GM19240 (cell line): ENCODE measurements around the gene CSNK1D.

ENCODE experiments used
- DNase-seq: peaks from one replicate; pipeline ENCODE4 v3.0.0; 2011; ENCODE audit warnings: low spot score; ENCODE audit not compliant: insufficient read length

The CSNK1D gene

DNA sequence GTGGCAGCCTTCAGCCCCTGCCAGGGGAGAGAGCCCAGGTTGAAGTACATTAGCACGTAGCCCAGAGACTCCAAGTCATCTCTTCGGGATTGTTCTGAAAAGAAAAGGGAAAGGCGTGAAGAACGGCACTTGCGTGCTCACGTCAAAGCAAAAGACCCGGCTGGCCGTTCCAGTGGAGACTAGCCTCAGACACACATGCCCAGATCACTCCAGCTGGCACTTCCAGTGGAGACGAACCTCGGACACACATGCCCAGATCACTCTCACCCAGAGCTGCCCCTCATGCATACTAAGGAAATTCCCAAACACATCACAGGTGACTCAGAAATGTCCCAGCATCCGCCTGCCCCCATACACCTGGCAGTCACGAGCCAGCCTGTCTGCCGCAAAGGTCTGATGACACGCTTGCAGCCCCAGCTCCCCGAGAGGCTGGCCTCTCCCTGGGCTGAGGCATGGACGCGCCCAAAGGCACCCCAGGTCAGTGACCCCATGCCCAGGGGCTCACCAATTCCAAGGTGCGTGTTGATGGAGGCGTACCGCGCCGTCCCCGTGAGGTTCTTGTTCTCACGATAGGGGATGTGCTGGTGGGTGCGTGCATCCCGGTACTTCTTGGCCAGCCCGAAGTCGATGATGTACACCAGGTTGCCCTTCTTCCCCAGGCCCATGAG, 20.9 kb downstream of the CSNK1D start:
- no peak for DNase-seq

DNA sequence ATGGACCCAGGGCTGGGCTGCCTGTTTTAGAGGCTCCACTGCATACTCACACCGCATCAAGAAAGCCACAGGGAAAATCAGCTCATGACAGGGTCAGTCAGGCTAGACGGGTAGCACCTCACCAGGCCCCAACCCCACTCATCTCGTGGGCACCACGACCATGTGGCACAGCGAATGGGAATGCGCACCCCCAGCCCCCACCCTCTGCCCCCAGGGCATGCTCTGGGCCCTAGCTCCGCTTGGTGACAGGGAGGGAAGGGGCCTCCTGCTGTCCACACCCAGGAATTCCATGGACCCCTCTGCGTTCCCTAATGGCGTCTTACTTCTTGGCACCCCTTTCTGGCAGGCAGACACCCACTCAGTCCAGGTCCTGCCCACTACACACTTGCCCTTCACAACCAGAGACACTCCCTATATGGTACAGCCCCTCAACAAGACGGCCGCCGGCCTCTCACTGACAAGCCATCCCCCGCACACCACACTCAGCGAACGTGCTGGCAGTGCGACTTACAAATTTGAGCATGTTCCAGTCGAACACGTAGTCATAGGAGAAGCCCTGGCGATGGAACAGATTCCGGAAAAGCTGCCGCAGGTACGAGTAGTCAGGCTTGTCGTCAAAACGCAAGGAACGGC, 22.5 kb downstream of the CSNK1D start:
- no peak for DNase-seq

DNA sequence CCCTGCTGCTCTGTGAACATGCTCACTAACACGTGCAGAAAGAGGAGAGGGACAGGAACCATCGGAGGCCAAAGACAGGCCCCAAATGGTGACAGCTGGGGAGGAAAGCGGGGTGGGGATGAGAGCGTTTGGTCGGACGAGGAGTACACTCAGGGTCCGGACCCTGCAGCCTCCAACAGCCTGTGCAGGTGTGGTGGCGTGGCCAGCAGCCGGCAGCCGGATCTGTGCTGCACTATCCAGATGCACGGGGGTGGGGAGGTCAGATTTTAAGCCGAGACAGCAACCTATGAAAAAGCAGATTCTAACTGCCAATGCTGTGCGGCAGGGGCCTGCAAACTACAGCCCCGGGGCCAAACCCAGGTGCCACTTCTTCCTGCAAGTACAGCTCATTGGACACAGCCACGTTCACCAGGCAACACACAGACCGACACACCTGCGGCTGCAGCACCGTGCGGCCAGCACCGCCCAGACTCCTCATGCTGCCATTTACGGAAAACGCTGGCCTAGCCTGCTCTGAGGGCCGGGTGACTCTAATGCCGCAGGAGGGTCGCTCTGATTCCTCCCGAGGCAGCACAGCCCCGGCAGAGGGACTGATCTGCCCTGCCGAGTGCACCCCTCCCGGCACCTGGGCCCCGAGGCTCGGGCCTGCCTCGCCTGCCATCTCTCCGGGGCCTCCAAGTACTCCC, 23.5 kb downstream of the CSNK1D start:
- no peak for DNase-seq

DNA sequence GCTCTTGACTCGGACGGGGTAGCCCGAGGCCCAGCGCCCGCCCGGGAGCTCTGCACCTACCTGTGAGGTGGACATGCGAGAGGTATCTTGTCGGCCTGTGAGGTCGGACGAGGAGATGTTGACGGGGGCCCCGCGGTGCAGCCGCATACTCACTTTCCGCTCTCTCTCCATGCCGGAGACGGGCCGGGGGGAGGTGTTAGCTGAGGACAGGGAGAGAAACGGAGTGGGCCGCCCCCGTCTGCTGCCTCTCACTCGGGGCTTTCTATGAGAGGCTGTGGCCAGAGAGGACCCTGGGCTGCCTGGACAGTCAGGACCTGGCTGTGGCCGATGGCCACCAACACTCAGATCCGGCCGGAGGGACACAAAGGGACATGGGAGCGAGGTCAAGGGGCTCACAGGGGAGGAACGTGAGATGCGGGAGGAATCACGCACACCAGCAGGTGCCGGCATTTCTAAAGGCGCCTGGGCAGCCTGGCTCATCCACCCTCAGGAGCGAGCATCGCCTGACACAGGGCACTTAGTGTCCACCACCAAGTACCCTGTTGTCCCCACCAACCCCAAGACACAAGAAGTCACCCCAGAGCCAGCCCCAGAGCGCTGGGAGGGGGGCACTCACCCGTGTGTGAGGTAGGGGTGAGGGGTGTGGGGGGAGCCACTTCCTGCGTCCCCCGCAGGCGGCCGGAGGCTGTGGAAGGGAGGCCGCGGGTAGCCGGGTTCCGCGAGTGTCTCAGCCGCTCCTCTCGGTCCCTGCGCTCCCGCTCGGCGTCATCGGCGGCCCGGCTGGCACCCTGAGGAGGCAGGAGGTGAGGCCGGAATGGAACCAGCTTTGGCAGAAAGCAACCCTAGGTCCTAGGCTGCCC, 24.5 kb downstream of the CSNK1D start:
- no peak for DNase-seq

DNA sequence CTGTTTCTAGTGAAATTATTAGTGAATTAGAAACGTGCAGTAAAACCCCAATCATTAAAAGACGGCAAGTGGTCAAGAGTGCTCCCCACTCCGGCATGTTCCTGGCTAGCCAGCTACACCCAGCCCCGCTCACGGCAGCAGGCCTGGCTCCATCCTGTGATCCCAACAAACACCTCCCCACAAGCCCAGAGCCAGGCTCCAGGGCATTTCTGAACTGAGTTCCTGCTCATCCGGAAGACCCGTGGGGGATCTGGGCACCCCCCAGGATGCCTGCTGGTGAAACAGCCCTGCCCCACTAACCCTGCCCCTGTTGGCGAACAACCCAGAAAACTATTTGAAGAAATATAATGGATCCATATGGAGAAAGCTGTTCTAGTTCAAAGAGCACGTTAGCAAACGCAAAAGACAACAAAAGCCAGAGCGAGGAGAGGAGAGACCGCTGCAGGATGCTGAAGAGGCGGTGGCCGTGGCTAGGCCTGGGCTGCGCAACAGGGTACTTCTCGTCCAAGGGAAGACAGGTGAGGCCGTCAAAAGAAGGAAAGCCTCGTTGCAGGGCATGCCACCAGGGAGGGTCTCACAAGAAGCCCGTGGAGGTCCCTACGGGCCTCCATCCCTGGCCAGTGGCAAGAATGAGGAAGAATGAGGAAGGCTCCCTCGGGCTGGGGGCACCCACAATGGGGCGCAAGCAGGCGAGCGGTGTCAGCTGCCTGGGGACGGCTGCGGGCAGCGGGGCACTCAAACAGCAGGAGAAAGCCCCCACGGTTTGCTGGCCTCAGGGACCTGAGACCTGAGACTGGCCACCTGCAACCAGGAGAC, 25.4 kb downstream of the CSNK1D start:
- DNase-seq: no peak

DNA sequence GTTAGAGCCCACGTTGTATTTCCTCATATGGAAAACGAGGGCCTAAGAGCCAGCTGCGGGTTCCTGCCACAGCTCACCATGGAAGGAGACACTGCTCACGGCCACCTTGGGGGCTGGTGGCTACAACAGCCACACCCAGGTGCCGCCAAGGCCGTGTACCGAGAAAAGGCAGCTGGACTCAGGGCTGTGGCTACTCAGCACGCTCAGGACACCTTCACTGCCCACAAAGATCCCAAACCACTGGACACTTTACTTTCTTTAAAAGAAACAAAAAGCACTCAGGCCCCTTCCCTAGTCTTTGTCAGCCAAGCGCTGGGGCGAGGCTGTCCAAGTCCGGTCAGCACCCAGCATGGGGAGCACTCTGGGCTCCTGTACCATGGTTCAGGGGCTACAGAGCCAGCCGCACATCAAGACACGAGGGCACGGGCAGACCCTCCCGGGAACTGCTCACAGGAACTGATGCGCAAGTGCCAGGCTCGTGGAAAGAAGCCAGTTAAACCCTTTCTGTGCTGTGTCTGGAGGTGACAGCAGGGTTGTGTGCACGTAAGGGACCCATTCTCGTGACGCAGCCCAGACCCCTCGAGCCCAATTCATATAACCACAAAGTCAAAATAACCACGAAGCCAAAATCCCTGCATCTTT, 26.2 kb downstream of the CSNK1D start:
- DNase-seq: no peak

DNA sequence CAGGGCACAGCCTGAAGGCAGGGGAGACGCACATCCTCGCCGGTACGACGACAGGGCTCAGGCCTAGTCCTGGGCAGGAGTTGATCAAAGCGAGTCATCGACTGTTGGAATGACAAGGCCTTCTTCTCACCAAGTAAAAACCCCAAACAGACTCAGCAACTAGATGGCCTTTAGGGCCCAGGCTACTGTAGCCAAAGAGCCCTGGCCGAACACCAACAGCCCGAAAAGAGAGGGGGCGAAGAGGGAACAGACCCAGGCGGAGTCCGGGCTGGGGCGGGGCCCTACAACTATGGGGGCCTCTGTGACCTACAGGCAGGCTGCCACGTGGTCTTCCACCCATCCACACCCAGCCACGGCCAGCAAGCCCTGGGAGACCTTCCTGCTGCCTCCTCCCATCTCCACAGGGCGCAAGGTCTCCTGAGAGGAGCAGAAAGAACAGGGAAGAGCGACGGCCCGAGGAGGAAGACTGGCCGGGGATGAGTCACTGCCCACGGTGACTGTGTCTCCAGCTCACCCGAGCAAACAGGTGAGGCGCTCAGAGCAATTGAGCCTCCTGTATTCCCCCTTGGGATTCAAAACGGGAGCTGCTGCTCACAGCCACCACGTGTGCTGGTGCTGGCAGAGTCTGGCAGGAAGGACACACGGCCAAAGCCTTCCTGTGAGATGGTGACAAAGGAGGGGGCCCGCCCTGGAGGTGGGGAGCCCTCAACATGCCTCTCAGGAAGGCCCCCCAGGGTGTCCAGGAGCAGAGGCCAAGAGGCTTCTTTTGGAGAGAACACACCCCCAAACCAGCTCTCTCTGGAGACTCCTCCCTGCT, 26.9 kb downstream of the CSNK1D start:
- DNase-seq: no peak

DNA sequence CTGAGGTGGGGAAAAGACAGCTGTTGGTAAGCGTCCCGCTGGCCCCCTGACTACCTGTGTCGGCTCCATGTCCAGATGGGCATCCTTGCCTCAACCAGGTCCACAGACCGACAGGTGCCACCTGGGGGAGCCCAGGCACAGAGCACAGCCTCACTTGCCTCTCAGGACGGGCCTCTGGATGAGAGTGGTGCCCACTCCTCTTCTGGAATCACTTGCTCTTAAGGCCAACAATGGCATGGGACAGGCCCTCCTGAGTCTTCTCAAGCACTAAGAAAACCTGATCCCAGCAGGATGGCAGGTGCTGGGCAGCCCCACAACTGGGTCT, 27.5 kb downstream of the CSNK1D start:
- DNase-seq: no peak

DNA sequence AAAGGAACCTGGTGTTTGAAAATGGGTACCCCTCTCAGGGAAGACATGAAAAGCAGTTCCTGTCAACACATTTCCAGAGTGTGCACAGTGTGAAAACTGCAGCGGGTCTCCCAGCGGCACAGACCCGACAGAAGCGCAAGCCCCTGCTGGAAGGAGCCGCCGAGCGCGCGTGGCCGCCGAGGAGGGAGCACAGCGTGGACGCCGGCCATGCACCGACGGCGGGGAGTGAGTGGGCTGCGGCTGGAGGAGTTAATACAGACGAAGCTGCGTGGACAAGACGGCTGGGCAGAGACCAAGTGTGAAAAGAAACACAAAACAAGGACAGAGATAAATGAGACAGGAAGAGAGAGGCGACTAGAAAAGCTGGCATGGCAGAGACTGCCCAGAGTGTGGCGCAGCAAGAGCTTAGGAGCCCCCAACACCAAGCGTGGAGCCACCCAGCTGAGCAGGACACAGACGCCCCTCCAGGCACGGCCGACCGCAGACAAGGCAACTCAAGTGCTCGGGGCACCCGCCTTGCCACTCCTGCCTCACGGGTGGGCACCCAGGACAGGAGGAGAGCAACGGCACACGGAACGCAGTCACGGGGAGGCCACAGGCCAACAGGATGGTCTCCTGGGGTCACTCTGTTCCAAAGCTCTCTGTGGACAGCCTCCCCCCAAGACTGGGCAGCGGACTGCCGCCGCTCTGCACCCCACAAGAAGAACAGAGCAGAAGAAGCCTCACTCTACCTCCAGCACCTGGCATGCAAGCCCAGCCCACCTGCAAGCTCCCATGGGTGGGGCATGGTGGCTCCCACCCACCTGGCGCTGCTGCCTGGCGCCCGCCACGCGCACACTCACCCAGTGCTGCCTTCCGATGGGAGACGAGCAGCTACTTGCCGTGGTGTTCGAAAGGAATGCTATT, 28.1 kb downstream of the CSNK1D start:
- no peak for DNase-seq

DNA sequence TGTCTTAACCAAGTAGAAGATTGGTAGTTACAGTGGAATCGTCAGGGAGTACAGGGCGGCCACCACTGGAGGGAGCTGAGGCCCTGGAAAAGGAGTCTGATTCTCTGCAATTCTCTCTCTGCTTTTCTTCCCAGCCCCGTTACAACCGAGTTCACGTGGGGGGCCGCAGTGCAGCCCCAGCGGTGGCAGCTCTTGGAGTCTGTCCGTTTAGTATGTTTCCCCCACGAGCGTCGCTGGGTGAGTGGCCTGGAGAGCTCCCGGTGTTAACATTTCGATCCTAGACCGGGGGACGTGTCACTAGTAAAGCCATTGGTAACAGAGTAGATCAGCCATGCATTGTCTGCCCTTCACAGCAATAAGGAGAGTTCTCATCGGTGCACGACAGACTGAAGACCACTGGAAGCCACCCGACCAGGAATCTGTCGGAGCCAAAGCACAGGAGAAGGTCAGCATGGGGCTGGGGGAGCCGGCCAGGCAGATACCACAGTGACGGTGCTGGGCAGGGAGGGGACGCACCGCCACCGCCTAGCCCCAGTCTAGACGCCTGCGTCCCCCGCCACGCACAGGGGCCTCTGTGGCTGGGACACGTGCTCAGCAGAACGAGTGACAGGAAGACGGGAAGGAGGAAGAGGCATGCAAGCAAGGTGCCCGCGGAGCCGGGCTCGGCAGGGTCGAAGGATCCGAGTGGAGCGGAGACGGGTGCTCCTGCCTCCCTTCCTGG, 28.9 kb downstream of the CSNK1D start:
- DNase-seq: no peak

DNA sequence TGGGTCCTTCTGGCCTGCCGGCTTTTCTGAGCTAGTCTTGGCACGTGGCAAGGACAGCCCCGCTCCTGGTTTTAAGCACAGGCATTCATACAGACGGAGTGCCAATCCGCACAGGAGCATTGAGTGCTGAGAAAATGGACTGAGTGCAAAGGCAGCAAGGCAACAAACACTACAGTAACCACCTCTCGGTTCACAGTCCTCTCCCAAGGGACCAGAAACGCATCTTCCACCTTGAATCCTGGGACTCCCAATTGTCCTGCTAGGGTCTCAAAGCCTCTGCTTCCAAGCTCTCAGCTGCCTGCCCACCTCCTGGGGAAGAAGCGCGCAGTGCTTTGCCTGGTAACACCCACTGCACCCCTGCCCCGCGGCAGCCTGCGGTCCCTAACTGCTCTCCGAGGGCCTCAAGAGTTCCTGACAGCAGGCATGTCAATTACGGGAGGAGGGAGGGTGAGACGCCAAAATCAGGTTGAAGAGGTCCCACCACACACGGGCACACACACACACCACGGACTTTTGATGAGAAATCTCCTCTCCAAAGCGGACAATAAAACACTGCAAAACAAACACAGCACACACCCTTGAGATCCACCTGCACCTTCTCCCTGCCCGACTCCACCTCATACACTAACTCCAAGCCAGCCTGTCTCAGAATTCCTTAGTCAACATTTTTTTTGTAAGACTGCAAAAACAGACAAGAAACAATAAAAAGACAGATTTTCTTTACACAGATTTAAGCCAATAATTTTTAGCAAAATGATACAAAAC, 29.7 kb downstream of the CSNK1D start:
- DNase-seq: no peak

DNA sequence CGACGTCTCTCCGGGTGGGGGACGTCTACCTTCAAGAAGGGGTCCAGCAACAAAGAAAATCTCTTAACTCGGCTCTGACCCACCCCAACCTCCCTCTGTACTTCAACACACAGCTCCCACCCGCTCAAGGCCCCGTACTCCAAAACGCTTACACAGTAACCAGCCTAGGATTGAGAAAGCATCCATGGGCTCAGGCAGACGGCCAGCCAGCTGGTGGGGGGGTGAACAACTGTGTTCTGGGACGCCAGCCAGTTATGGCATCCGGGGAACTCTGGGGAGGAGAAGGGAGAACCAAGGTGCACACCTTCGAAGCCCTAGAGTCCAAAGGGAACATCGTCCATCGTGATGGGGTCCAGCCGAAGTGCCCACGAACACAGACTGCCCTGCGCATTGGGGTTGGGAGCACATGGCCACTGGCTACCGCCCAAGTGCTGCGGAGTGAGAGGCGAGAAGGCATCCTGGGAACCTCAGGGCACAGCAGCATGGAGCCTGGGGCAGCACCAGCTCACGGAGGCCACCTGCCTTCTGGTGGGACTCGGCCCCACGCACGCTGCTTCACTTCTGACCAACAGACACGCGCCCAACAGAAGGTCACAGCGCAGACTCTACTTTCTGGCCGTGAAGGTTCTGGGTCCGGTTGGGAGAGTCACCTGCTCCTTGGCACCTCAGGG, 30.4 kb downstream of the CSNK1D start:
- DNase-seq: no peak

DNA sequence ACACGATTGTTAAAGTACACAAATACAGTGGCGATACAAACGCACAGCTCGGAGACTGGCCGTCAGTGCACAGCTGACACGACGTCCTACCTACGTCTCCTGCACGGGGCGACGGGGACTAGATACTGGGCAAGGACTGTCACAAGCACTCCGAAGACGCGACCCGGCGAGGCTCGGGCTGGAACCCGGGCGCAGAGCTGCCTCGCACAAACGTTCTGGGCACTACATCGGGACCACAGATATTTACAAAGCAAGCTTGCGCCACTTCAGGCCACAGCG, 30.9 kb downstream of the CSNK1D start:
- no peak for DNase-seq

DNA sequence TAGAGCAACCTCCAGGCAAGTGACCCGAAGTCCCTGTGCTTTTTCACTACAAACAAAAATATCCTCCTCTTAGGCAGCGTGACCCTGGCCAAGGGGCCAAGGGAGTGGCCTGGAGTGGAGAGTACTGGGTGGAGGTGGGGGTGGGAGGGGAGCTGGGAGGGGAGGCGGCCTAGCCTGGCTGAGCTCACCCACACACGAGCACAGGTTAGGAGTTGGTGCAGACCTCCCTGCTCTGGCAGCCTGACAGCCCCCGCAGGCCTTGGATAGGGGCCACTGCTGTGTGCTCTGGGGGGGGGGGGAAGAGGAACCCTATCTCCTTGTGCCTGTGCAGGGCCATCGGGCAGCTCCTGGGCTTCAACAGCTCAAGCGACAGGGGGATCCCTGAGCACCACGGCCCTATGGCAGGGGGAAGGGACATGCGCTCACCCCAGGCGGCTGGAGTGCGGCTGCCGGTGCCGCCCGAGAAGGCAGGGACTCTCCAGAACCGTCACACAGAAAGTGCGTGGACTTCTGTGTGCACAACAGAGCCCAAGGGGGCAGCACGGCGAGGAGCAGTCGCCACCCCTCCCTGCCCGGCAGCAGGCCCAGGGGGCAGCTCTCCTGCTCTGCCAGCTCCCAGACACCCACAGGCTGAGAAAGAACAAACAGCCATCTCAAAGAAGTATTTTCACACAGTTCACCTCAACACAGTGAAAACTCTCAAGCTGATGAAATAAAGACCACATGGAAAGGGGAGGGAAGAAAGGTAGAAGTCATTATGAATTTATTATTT, 31.4 kb downstream of the CSNK1D start:
- DNase-seq: no peak

DNA sequence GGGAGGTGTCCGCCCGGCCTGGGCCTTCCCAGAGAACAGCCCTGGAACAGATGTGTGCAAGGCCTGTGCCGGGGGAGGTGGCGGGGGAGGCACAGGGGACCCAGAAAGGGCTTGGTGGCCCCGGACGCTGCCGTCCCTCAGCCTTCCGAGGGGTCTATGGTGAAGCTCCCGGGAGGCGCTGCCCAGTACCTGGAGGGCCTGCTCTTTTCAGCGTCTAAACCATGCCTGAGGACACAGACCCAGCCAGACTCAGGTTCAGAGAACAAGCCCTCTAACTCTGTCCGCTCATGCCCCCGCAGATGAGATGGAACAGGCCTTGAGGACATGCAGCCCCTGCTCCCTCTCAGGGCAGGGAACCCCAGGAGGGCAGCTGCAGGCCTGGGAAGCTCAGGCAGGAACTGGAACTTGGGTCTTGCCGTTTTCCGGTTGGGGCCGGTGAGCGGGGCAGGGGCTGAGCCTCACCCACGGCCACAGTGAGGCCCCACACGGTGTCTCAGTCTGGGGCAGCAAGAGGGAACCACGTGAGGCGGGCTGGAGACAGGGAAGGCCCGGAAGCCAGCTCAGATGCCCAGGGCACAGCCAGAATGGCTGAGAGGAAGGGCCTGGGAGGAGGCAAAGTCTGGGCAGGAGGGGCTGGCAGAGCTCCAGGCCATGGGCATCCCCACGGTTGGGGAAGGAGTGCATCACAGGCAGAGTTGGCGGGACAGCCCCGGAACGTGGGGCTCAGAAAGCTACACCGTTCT, 32.1 kb downstream of the CSNK1D start:
- no peak for DNase-seq
